CD4-positive, alpha-beta T cell (primary cell): ENCODE results near the gene NSD2. TPM values are rescaled to one million over a fixed set of nuclear protein-coding genes. Genes with fewer than 3 reads are reported as not detected.
"Not testable (repeated sequence)": the region's sequence is repeated elsewhere in the genome, so short reads cannot be mapped to it uniquely, and the experiment has no call there.

Source experiments
- ATAC-seq: fragments of 200-7000 bp; cut with Tn5 transposase; one replicate; pipeline ENCODE4 v1.10.0; 2022; ENCODE audit warnings: mild to moderate bottlenecking; ENCODE audit not compliant: poor library complexity
- CTCF ChIA-PET: fragments of 350-600 bp; sonication (Branson Sonifier 250); formaldehyde crosslinking; loops from one replicate; lab custom pipeline; 2021; ENCODE audit warnings: antibody characterized with exemption, inconsistent platforms; lab: Charles Lee
- POLR2A ChIA-PET: fragments of 350-600 bp; sonication (Branson Sonifier 250); formaldehyde crosslinking; loops from one replicate; lab custom pipeline; 2021; ENCODE audit warnings: antibody characterized with exemption, inconsistent platforms; lab: Charles Lee
- DNase-seq, 14 experiments: peaks; one replicate each; pipeline ENCODE4 v3.0.0-alpha.2; 2013 to 2020; ENCODE audit warnings: mixed read lengths in 2 of 14
- H3K27ac ChIP-seq, 2 donors: one replicate each; pipeline versions ENCODE4 v1.5.1 to v1.7.0; 2013; ENCODE audit warnings: low read length in 2 of 2, low read depth in 1 of 2, mild to moderate bottlenecking in 1 of 2
- H3K27me3 ChIP-seq, 2 experiments: 1 replicate in 1 of 2; 2 replicates in 1 of 2; pipeline versions ENCODE4 v1.6.1 to v1.7.0; 2013; ENCODE audit warnings: low read length in 2 of 2, control low read depth in 1 of 2, mild to moderate bottlenecking in 1 of 2, moderate library complexity in 1 of 2; ENCODE audit not compliant: insufficient read depth in 2 of 2, control insufficient read depth in 1 of 2
- H3K36me3 ChIP-seq: one replicate; pipeline ENCODE4 v1.6.1; 2013; ENCODE audit warnings: low read length, control low read depth; ENCODE audit not compliant: insufficient read depth
- H3K4me1 ChIP-seq: one replicate; pipeline ENCODE4 v1.6.1; 2013; ENCODE audit warnings: low read length, control low read depth; ENCODE audit not compliant: insufficient read depth
- H3K4me3 ChIP-seq: one replicate; pipeline ENCODE4 v1.5.1; 2013; ENCODE audit warnings: mild to moderate bottlenecking, low read length, moderate library complexity
- H3K9me3 ChIP-seq, 2 experiments: 1 replicate in 1 of 2; 2 replicates in 1 of 2; pipeline versions ENCODE4 v1.6.1 to v1.7.0; 2013; ENCODE audit warnings: low read length in 2 of 2, mild to moderate bottlenecking in 2 of 2, control low read depth in 1 of 2, moderate library complexity in 1 of 2; ENCODE audit not compliant: control insufficient read depth in 1 of 2, insufficient read depth in 1 of 2
- H3K27ac Mint-ChIP-seq: one replicate; pipeline ENCODE4 v1.8.0; 2020; ENCODE audit warnings: mixed read lengths
- H3K27me3 Mint-ChIP-seq: one replicate; pipeline ENCODE4 v1.8.0; 2021; ENCODE audit warnings: mixed read lengths
- H3K36me3 Mint-ChIP-seq: one replicate; pipeline ENCODE4 v1.8.0; 2021; ENCODE audit warnings: low read depth, mixed read lengths
- H3K4me1 Mint-ChIP-seq: one replicate; pipeline ENCODE4 v1.8.0; 2021; ENCODE audit warnings: low read depth, mixed read lengths
- H3K4me3 Mint-ChIP-seq: one replicate; pipeline ENCODE4 v1.8.0; 2020; ENCODE audit warnings: mild to moderate bottlenecking, mixed read lengths
- H3K9me3 Mint-ChIP-seq: one replicate; pipeline ENCODE4 v1.8.0; 2020; ENCODE audit warnings: mixed read lengths
- CTCF ChIP-seq: fragments of 200-600 bp; IDR thresholded peaks from one replicate; pipeline ENCODE4 v1.8.0; 2022; ENCODE audit warnings: antibody characterized with exemption, mild to moderate bottlenecking
- intact Hi-C, 2 experiments: fragments of 100-400 bp; cut with DNase I in 1 of 2; cut with micrococcal nuclease in 1 of 2; formaldehyde crosslinking; loops; one replicate each; pipeline versions ENCODE4 v1.15.1 to v1.9.0; 2023 to 2025; cut with DNase I, micrococcal nuclease
- total RNA-seq, 174 experiments: library from RNA in 2 of 174; stranded (reverse) in 2 of 174; gene quantifications; one replicate each; pipeline ENCODE4 v1.2.3 and lab custom pipeline; 2021 to 2026

Gene NSD2
- total RNA-seq, 2 experiments from 2014 or later: 42.4 to 45.8 TPM

GRCh38 chr4:1993169-1993516, 122.0 kb downstream of the NSD2 start:
- intact Hi-C loops: no loop called here
- peaks cover 13% of the 10 kb centered on the region for H3K4me1 Mint-ChIP-seq
- Histone ChIP-seq H3K27ac (no peak overlapping the region), H3K4me3 (no peak overlapping the region), H3K4me1 (no peaks in the 10 kb centered on the region), H3K27me3 (no peaks in the 10 kb centered on the region), H3K9me3 (peaks cover 5 to 15% of the 10 kb centered on the region in 2 experiments), H3K36me3 (peaks cover 41% of the 10 kb centered on the region)
- H3K27ac Mint-ChIP-seq: no peak overlapping the region
- H3K9me3 Mint-ChIP-seq: peaks cover 2% of the 10 kb centered on the region
- DNase-seq: no peak
- H3K36me3 Mint-ChIP-seq: peaks cover 68% of the 10 kb centered on the region
- H3K27me3 Mint-ChIP-seq: no peaks in the 10 kb centered on the region
- ATAC-seq: no peak
- ChIA-PET CTCF (no interaction called here), POLR2A (no interaction called here)
- TF ChIP-seq CTCF: no peak
- no peak overlapping the region for H3K4me3 Mint-ChIP-seq

DNA sequence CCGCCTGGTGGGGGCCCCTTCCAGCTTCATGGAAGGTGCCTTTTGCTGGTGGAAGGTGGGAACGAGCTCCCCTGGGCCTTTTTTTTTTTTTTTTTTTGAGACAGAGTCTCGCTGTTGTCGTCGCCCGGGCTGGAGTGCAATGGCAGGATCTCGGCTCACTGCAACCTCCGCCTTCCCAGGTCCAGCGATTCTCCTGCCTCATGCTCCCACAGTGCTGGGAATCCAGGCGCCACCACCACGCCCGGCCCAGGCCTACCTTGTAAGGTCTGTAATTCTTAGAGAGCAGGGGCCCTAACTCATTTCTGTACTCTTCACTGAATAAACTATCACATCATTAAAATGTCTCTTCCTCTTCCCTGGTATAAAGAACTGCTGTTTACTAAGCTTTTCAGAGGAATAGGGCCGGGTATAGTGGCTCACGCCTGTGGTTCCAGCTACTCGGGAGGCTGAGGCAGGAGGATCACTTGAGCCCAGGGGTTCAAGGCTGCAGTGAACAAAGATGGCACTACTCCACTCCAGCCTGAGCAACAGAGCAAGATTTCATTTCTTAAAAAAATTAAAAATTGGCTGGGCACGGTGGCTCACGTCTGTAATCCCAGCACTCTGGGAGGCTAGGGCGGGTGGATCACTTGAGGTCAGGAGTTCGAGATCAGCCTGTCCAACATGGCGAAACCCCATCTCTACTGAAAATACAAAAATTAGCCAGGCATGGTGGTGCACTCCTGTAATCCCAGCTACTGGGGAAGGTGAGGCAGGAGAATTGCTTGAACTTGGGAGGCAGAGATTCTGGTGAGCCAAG, 122.7 kb downstream of the NSD2 start:
- ATAC-seq, H3K4me3 Mint-ChIP-seq, intact Hi-C loops, H3K27ac ChIP-seq, DNase-seq, H3K27me3 ChIP-seq, H3K27ac Mint-ChIP-seq, H3K4me3 ChIP-seq, POLR2A ChIA-PET, CTCF ChIA-PET, H3K9me3 Mint-ChIP-seq, H3K4me1 ChIP-seq, H3K27me3 Mint-ChIP-seq: not testable (repeated sequence)
- peaks cover 38% of the 10 kb centered on the region for H3K36me3 ChIP-seq
- peaks cover 5 to 15% of the 10 kb centered on the region in 2 experiments for H3K9me3 ChIP-seq
- peaks cover 20% of the 10 kb centered on the region for H3K4me1 Mint-ChIP-seq
- peaks cover 71% of the 10 kb centered on the region for H3K36me3 Mint-ChIP-seq

- H3K27ac Mint-ChIP-seq: peak overlapping the region; percentile 51
- CTCF ChIA-PET: no interaction called here
- no peaks in the 10 kb centered on the region for H3K27me3 ChIP-seq
- H3K9me3 Mint-ChIP-seq: peaks cover 15% of the 10 kb centered on the region
- H3K4me1 Mint-ChIP-seq: peaks cover 30% of the 10 kb centered on the region
- peaks cover 5 to 19% of the 10 kb centered on the region in 2 experiments for H3K9me3 ChIP-seq
- no peak for TF ChIP-seq CTCF
- DNase-seq (no peak), ATAC-seq (no peak)
- H3K4me3 Mint-ChIP-seq: no peak overlapping the region
- H3K36me3 Mint-ChIP-seq: peaks cover 73% of the 10 kb centered on the region
- H3K27ac ChIP-seq: no peak overlapping the region
- POLR2A ChIA-PET: interaction anchor here (1.9 kb wide), 1 partner anchor 14 kb away, joined by 9 read pairs; the partner anchor contains the start of gene NELFA
- no peaks in the 10 kb centered on the region for H3K27me3 Mint-ChIP-seq
- peaks cover 29% of the 10 kb centered on the region for H3K36me3 ChIP-seq
- no peak overlapping the region for H3K4me3 ChIP-seq
- H3K4me1 ChIP-seq: no peaks in the 10 kb centered on the region
- intact Hi-C loops: no loop called here
These were observed 123.7 kb downstream of the NSD2 start for GRCh38 chr4:1994938-1995337.
